HG03378 (cell line): ENCODE data around the gene PTPRF.
A peak's percentile ranks its signal among the peaks of the same experiment; 100 is the strongest.
"Not testable (repeated sequence)": the region's sequence is repeated elsewhere in the genome, so short reads cannot be mapped to it uniquely, and the experiment has no call there.

Experiments
- ATAC-seq: cut with Tn5 transposase; IDR thresholded peaks from one replicate; pipeline ENCODE4 v1.9.1; 2021; ENCODE audit warnings: mild to moderate bottlenecking, moderate library complexity; ENCODE audit not compliant: unreplicated experiment

Gene PTPRF

DNA sequence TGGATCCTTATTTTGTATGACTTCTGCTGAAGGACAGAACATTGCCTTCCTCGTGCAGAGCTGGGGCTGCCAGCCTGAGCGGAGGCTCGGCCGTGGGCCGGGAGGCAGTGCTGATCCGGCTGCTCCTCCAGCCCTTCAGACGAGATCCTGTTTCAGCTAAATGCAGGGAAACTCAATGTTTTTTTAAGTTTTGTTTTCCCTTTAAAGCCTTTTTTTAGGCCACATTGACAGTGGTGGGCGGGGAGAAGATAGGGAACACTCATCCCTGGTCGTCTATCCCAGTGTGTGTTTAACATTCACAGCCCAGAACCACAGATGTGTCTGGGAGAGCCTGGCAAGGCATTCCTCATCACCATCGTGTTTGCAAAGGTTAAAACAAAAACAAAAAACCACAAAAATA lies 91.8 kb downstream of the PTPRF start:
- no peak for ATAC-seq

DNA sequence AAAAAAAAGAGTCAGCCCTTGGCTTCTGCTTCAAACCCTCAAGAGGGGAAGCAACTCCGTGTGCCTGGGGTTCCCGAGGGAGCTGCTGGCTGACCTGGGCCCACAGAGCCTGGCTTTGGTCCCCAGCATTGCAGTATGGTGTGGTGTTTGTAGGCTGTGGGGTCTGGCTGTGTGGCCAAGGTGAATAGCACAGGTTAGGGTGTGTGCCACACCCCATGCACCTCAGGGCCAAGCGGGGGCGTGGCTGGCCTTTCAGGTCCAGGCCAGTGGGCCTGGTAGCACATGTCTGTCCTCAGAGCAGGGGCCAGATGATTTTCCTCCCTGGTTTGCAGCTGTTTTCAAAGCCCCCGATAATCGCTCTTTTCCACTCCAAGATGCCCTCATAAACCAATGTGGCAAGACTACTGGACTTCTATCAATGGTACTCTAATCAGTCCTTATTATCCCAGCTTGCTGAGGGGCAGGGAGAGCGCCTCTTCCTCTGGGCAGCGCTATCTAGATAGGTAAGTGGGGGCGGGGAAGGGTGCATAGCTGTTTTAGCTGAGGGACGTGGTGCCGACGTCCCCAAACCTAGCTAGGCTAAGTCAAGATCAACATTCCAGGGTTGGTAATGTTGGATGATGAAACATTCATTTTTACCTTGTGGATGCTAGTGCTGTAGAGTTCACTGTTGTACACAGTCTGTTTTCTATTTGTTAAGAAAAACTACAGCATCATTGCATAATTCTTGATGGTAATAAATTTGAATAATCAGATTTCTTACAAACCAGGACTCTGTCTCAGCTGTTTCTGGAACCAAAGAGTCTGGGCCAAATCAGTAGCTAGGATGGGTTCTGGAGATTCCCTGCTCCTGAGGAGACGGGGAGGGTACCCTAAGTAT lies 92.5 kb downstream of the PTPRF start:
- ATAC-seq: no peak

DNA sequence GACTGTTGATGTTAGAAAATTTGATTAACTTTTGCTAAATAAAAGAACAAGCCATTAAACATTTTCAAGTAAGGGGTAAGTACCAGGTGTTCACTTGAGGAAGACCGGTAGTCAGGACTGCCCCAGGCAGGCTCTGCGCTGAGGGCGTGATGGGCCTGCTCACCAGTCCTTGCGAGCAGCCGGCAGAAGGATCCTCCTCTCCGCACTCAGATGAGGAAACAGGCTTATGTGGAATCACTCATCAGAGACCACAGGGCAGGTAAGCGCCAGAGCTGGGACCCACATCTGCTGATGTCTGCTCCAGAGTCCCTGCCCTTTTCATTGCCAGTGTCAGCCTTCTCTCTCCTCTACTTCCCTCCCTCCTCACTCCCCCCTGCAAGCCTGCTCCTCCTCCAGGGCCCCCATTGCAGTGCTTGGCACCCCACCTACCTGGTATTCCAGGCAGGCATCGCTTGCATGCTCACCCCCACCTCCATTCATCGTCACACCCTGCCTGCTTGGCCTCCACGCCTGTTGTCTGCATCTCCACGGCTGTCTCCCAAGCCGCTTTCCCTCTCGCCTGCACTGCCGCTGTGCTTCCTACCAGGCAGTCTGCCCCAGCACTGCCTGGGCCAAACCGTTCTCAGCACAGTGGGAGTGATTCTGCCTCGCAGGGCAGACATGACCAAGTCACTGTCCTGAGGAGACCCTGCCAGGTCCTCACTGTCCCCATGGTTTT lies 94.5 kb downstream of the PTPRF start:
- no peak for ATAC-seq

DNA sequence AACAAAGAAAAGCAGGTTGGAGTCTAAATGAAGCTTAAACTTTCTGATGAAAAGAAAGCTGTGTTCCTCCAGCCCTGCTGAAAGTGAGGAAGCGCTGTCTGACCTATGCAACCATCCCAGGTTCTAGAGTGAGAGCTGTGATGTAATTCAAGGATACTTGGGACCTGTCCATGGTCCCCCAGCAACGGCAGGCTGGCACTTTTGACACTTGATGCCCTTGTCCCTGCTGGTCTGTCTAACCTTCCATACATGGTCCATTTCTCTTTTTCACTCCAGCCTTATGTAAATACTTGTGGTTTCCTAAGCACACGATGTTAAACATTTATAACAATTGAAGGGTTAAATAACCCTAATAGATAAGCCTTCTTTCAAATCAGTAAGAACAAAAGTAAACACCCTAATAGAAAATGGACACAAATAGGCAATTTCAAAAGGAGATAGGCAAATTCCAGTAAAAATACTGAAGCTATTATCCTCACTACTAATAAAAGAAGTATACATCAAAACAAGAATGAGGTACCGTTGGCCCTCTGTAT lies 101.5 kb downstream of the PTPRF start:
- no peak for ATAC-seq

GRCh38 chr1:43634721-43635120 lies 104.0 kb downstream of the PTPRF start:
- no peak for ATAC-seq

DNA sequence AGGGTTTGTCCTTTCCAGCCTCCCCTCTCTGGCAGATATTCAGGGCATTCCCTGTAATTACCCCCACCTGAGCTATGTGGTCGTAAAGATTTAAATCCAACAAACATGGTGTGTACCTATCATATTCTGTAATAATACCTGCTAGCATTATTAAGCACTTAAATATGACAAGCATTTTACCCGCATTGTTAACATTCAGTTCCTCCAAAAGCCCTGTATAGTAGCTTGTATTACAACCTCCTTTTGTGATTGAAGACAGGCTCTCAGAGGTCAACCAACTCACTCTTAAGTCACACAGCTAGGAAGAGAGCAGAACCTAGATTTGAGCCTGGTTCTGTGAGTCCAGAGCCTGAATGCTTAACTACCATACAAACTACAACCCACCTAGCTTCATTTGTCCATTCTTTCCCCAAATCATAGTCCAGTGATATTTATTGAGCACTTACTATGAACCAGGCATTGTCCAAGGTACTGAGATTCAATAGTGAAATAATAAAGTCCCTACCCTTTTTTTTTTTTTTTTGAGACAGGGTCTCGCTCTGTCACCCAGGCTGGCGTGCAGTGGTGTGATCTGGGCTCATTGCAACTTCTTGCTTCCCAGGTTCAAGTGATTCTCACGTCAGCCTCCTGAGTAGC lies 105.4 kb downstream of the PTPRF start:
- ATAC-seq: no peak

DNA sequence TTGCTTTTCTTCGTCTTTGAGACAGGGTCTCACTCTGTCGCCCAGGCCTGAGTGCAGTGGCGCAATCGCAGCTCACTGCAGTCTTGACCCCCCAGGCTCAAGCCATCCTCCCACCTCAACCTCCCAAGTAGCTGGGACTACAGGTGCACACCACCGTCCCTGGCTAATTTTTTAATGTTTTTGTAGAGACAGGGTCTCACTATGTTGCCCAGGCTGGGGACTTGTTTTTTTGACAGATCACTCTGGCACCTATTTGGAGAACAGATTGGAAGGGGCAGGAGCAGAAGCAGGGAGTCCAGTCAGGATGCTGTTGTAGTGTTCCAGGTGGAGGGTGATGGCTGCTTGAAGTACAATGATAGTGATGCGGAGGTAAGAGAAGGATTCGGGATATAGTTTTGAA lies 106.6 kb downstream of the PTPRF start:
- ATAC-seq: no peak

DNA sequence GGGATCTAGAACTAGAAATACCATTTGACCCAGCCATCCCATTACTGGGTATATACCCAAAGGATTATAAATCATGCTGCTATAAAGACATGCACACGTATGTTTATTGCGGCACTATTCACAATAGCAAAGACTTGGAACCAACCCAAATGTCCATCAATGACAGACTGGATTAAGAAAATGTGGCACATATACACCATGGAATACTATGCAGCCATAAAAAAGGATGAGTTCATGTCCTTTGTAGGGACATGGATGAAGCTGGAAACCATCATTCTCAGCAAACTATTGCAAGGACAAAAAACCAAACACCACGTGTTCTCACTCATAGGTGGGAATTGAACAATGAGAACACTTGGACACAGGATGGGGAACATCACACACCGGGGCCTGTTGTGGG lies 107.7 kb downstream of the PTPRF start:
- ATAC-seq: not testable (repeated sequence)

- no peak for ATAC-seq
Observed at GRCh38 chr1:43639976-43640794, 109.5 kb downstream of the PTPRF start.

DNA sequence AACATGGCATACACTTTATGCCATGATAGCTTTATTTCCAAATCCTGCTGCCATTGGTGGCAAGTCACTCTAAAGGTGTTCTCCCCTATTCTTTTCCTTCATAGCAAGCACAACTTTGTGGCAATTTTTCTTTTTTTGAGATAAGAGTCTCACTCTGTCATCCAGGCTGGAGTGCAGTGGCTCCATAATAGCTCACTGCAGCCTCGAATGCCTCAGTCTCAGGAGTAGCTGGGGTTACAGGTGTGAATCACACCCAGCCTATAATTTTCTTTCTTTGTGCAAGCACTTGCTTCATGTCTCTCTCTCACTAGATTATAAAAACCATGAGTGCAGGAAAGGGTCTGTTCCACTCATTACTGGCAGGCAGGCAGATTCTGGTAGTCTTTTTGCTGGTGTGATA lies 113.9 kb downstream of the PTPRF start:
- ATAC-seq: no peak

- ATAC-seq: no peak
Observed at GRCh38 chr1:43645461-43645860, 114.8 kb downstream of the PTPRF start.

DNA sequence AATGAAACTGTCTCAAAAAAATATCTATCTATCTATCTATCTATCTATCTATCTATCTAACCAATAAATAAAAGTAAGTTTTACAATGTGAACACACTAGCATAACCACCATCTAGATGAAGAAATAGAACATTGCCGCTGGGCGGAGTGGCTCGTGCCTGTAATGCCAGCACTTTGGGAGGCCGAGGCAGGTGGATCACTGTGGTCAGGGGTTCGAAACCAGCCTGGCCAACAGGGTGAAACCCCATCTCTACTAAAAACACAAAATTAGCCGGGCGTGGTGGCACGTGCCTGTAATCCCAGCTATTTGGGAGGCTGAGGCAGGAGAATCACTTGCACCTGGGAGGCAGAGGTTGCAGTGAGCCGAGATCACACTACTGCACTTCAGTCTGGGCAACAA lies 116.6 kb downstream of the PTPRF start:
- not testable (repeated sequence) for ATAC-seq

DNA sequence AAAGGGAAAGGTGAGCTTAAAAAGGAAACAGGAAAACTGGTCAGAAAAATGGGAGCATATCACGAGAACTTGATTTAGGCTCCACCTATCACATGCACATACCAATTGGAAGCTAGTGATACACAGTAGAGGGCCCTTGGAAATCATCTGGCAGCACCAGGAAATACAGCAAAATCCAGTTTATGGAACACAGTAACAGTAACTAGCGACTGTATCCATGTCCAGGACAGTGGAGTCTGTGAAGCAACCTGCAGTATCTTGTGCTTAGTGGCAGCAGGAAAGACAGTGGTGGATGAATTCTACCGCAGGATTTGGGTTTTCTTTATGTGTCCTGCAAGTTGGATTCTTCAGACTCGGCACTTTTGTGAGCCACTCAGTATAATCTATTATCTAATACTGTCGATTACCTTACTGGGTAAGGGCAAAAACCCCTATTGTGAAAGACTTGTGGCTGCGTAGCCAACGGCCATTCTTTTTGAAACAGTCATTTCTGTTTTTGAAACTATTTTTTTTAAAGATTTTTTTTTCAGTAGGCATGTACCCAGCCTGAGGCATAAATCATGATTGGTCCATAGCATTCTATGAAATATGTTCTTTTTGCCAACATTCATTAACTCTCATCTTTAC lies 117.7 kb downstream of the PTPRF start:
- ATAC-seq: no peak

- ATAC-seq: no peak
Observed at GRCh38 chr1:43648876-43649477, 118.3 kb downstream of the PTPRF start.

- ATAC-seq: peak; percentile 60
Observed at GRCh38 chr1:43650310-43651085, 119.8 kb downstream of the PTPRF start.

GRCh38 chr1:43651188-43651587 lies 120.5 kb downstream of the PTPRF start:
- ATAC-seq: no peak

DNA sequence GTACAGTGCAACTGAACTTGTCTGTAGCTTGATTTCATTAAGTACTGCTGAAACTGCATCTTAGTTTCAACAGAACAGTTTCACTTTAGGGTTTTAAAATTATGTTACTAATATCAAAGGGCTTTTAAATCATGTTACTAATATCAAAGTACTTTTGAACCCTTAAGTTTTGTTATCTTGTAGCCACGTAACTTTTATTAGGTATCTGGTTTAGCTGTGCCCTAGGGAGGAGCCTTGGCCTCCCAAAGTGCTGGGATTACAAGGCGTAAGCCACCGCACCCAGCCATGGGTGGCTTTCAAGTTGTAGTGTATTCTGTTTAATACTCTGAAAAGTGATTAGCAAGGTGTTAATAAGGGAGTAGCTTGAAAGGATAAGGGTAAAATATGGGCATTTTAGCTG lies 121.2 kb downstream of the PTPRF start:
- ATAC-seq: no peak

GRCh38 chr1:43653339-43653738 lies 122.7 kb downstream of the PTPRF start:
- no peak for ATAC-seq

DNA sequence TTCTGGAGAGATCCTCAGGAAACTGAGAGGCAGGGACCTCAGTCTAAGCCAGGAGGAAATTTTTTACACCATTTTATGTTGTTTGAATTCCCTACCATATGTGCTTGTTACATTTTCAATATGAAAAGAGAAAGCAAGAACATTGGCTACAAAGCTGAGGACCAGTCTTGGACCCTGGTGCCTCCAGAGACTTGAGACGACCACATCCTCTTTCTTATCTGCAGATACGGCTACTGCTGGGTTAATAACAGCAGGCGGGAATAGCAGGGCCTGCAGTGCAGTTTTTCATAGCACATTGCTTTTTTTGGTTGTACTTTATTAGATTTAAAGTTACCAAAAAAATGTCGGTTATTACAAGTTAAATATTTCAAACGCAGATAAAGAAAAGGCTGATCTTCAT lies 123.2 kb downstream of the PTPRF start:
- no peak for ATAC-seq
